Memory B cell (primary cell): ENCODE results near the gene ADAMTS15.

Experiments used
- ATAC-seq: fragments of 150-1000 bp; cut with Tn5 transposase; 2 replicates; pipeline ENCODE4 v1.10.0; 2021; ENCODE audit warnings: low read depth, mild to moderate bottlenecking, moderate library complexity
- DNase-seq, 2 donors: peaks; one replicate each; pipeline ENCODE4 v3.0.0; 2022; ENCODE audit warnings: low spot score in 2 of 2
- H3K27ac Mint-ChIP-seq: one replicate; pipeline ENCODE4 v1.8.0; 2022; ENCODE audit warnings: mild to moderate bottlenecking, moderate library complexity, mixed read lengths
- H3K27me3 Mint-ChIP-seq: one replicate; pipeline ENCODE4 v1.8.0; 2022; ENCODE audit warnings: mixed read lengths
- H3K36me3 Mint-ChIP-seq: one replicate; pipeline ENCODE4 v1.8.0; 2022; ENCODE audit warnings: mild to moderate bottlenecking, mixed read lengths
- H3K4me1 Mint-ChIP-seq: one replicate; pipeline ENCODE4 v1.8.0; 2022; ENCODE audit warnings: mixed read lengths
- H3K4me3 Mint-ChIP-seq: one replicate; pipeline ENCODE4 v1.8.0; 2022; ENCODE audit warnings: mild to moderate bottlenecking, moderate library complexity, mixed read lengths
- H3K9me3 Mint-ChIP-seq: one replicate; pipeline ENCODE4 v1.8.0; 2022; ENCODE audit warnings: mixed read lengths

ADAMTS15 gene

GRCh38 chr11:130470832-130471706 lies 22.6 kb downstream of the ADAMTS15 start:
- DNase-seq, result no peak
- no peak overlapping the region for H3K27ac Mint-ChIP-seq
- no peaks in the 10 kb centered on the region for H3K36me3 Mint-ChIP-seq
- no peaks in the 10 kb centered on the region for H3K9me3 Mint-ChIP-seq
- peaks cover 2% of the 10 kb centered on the region for H3K27me3 Mint-ChIP-seq
- H3K4me3 Mint-ChIP-seq, result no peak overlapping the region
- no peak for ATAC-seq
- no peaks in the 10 kb centered on the region for H3K4me1 Mint-ChIP-seq

- no peak for ATAC-seq
- H3K27ac Mint-ChIP-seq, result no peak overlapping the region
- H3K27me3 Mint-ChIP-seq, result peaks cover 4% of the 10 kb centered on the region
Measured at GRCh38 chr11:130471731-130472433, 23.4 kb downstream of the ADAMTS15 start.

GRCh38 chr11:130472434-130472961 lies 24.1 kb downstream of the ADAMTS15 start:
- Mint-ChIP-seq H3K27me3 (peaks cover 4% of the 10 kb centered on the region), H3K4me3 (no peak overlapping the region), H3K9me3 (no peaks in the 10 kb centered on the region)

More at GRCh38 chr11:130471731-130472433, 23.4 kb downstream of the ADAMTS15 start:
- no peaks in the 10 kb centered on the region for H3K4me1 Mint-ChIP-seq
- H3K4me3 Mint-ChIP-seq, result no peak overlapping the region
- DNase-seq, result no peak
- no peaks in the 10 kb centered on the region for H3K36me3 Mint-ChIP-seq
- H3K9me3 Mint-ChIP-seq, result no peaks in the 10 kb centered on the region

GRCh38 chr11:130473056-130473794 lies 24.8 kb downstream of the ADAMTS15 start:
- H3K4me1 Mint-ChIP-seq, result no peaks in the 10 kb centered on the region
- ATAC-seq, result no peak
- no peak overlapping the region for H3K27ac Mint-ChIP-seq

More at GRCh38 chr11:130472434-130472961, 24.1 kb downstream of the ADAMTS15 start:
- Mint-ChIP-seq H3K36me3 (no peaks in the 10 kb centered on the region), H3K4me1 (no peaks in the 10 kb centered on the region), H3K27ac (no peak overlapping the region)
- no peak for DNase-seq
- ATAC-seq, result no peak

GRCh38 chr11:130473795-130474377 lies 25.4 kb downstream of the ADAMTS15 start:
- Mint-ChIP-seq H3K4me1 (no peaks in the 10 kb centered on the region), H3K27ac (no peak overlapping the region), H3K27me3 (peaks cover 2% of the 10 kb centered on the region), H3K4me3 (no peak overlapping the region), H3K9me3 (no peaks in the 10 kb centered on the region), H3K36me3 (no peaks in the 10 kb centered on the region)
- ATAC-seq (no peak), DNase-seq (no peak)

More at GRCh38 chr11:130473056-130473794, 24.8 kb downstream of the ADAMTS15 start:
- no peaks in the 10 kb centered on the region for H3K36me3 Mint-ChIP-seq
- DNase-seq, result no peak
- peaks cover 2% of the 10 kb centered on the region for H3K27me3 Mint-ChIP-seq
- no peak overlapping the region for H3K4me3 Mint-ChIP-seq
- no peaks in the 10 kb centered on the region for H3K9me3 Mint-ChIP-seq

GRCh38 chr11:130474637-130475400 lies 26.4 kb downstream of the ADAMTS15 start:
- no peak for ATAC-seq

GRCh38 chr11:130475426-130476053 lies 27.1 kb downstream of the ADAMTS15 start:
- no peaks in the 10 kb centered on the region for H3K4me1 Mint-ChIP-seq
- H3K4me3 Mint-ChIP-seq, result no peak overlapping the region
- no peak for DNase-seq
- H3K36me3 Mint-ChIP-seq, result no peaks in the 10 kb centered on the region
- no peaks in the 10 kb centered on the region for H3K9me3 Mint-ChIP-seq
- no peak overlapping the region for H3K27ac Mint-ChIP-seq
- ATAC-seq, result no peak
- peaks cover 2% of the 10 kb centered on the region for H3K27me3 Mint-ChIP-seq

More at GRCh38 chr11:130474637-130475400, 26.4 kb downstream of the ADAMTS15 start:
- Mint-ChIP-seq H3K27ac (no peak overlapping the region), H3K4me1 (no peaks in the 10 kb centered on the region), H3K36me3 (no peaks in the 10 kb centered on the region), H3K4me3 (no peak overlapping the region), H3K9me3 (no peaks in the 10 kb centered on the region), H3K27me3 (peaks cover 2% of the 10 kb centered on the region)
- DNase-seq, result no peak

- Mint-ChIP-seq H3K27me3 (peaks cover 2% of the 10 kb centered on the region), H3K36me3 (no peaks in the 10 kb centered on the region), H3K9me3 (no peaks in the 10 kb centered on the region), H3K4me1 (no peaks in the 10 kb centered on the region), H3K27ac (no peak overlapping the region), H3K4me3 (no peak overlapping the region)
- DNase-seq (no peak), ATAC-seq (no peak)
Measured at GRCh38 chr11:130476200-130476921, 27.9 kb downstream of the ADAMTS15 start.

- no peak overlapping the region for H3K27ac Mint-ChIP-seq
Measured at GRCh38 chr11:130476922-130477491, 28.6 kb downstream of the ADAMTS15 start.

GRCh38 chr11:130477586-130478203 lies 29.2 kb downstream of the ADAMTS15 start:
- Mint-ChIP-seq H3K4me1 (no peaks in the 10 kb centered on the region), H3K36me3 (no peaks in the 10 kb centered on the region), H3K9me3 (no peaks in the 10 kb centered on the region), H3K4me3 (no peak overlapping the region), H3K27ac (no peak overlapping the region), H3K27me3 (peaks cover 2% of the 10 kb centered on the region)
- DNase-seq (no peak), ATAC-seq (no peak)

More at GRCh38 chr11:130476922-130477491, 28.6 kb downstream of the ADAMTS15 start:
- no peak overlapping the region for H3K4me3 Mint-ChIP-seq
- H3K9me3 Mint-ChIP-seq, result no peaks in the 10 kb centered on the region
- H3K36me3 Mint-ChIP-seq, result no peaks in the 10 kb centered on the region
- DNase-seq (no peak), ATAC-seq (no peak)
- peaks cover 2% of the 10 kb centered on the region for H3K27me3 Mint-ChIP-seq
- H3K4me1 Mint-ChIP-seq, result no peaks in the 10 kb centered on the region

GRCh38 chr11:130478204-130478701 lies 29.8 kb downstream of the ADAMTS15 start:
- Mint-ChIP-seq H3K4me3 (no peak overlapping the region), H3K27ac (no peak overlapping the region), H3K27me3 (peaks cover 5% of the 10 kb centered on the region), H3K4me1 (no peaks in the 10 kb centered on the region), H3K36me3 (no peaks in the 10 kb centered on the region), H3K9me3 (no peaks in the 10 kb centered on the region)
- ATAC-seq (no peak), DNase-seq (no peak)
